Activated CD8-positive, alpha-beta T cell treated with anti-CD3 and anti-CD28 coated beads for 36 hours (primary cell): Measurements from ENCODE around the gene KMO. TPM values are rescaled to one million over a fixed set of nuclear protein-coding genes. Genes with fewer than 3 reads are reported as not detected.

Experiments
- ATAC-seq: fragments of 200-7000 bp; cut with Tn5 transposase; one replicate; pipeline ENCODE4 v1.10.0; 2021; ENCODE audit warnings: mild to moderate bottlenecking, moderate library complexity
- CTCF ChIA-PET: fragments of 350-600 bp; sonication (Branson Sonifier 250); formaldehyde crosslinking; loops from one replicate; lab custom pipeline; 2021; ENCODE audit warnings: antibody characterized with exemption; lab: Charles Lee
- POLR2A ChIA-PET: fragments of 350-600 bp; sonication (Branson Sonifier 250); formaldehyde crosslinking; loops from one replicate; lab custom pipeline; 2021; ENCODE audit warnings: antibody characterized with exemption; lab: Charles Lee
- DNase-seq: peaks from one replicate; pipeline ENCODE4 v3.0.0-alpha.2; 2020
- H3K27ac Mint-ChIP-seq: one replicate; pipeline ENCODE4 v1.8.0; 2021; ENCODE audit warnings: mild to moderate bottlenecking, mixed read lengths
- H3K27me3 Mint-ChIP-seq: one replicate; pipeline ENCODE4 v1.8.0; 2021; ENCODE audit warnings: mixed read lengths
- H3K36me3 Mint-ChIP-seq: one replicate; pipeline ENCODE4 v1.8.0; 2021; ENCODE audit warnings: low read depth, mixed read lengths
- H3K4me1 Mint-ChIP-seq: one replicate; pipeline ENCODE4 v1.8.0; 2021; ENCODE audit warnings: low read depth, mixed read lengths
- H3K4me3 Mint-ChIP-seq: one replicate; pipeline ENCODE4 v1.8.0; 2021; ENCODE audit warnings: mild to moderate bottlenecking, moderate library complexity, mixed read lengths
- H3K9me3 Mint-ChIP-seq: one replicate; pipeline ENCODE4 v1.8.0; 2021; ENCODE audit warnings: mixed read lengths
- CTCF ChIP-seq: fragments of 200-600 bp; IDR thresholded peaks from one replicate; pipeline ENCODE4 v1.8.0; 2022; ENCODE audit warnings: antibody characterized with exemption, mild to moderate bottlenecking
- intact Hi-C: fragments of 100-400 bp; cut with micrococcal nuclease; formaldehyde crosslinking; loops from one replicate; pipeline ENCODE4 v1.10.0; 2022
- total RNA-seq, 2 experiments: library from RNA; stranded (reverse); gene quantifications; one replicate each; pipeline ENCODE4 v1.2.3, GENCODE V29; 2021

The KMO gene
- total RNA-seq, 2 experiments from 2014 or later, result 0.18 TPM; not detected in 1

- ChIA-PET POLR2A (no interaction called here), CTCF (no interaction called here)
- DNase-seq, result no peak
- intact Hi-C loops, result no loop called here
- no peak overlapping the region for H3K4me3 Mint-ChIP-seq
- H3K27me3 Mint-ChIP-seq, result peaks cover 12% of the 10 kb centered on the region
- H3K4me1 Mint-ChIP-seq, result no peaks in the 10 kb centered on the region
- H3K9me3 Mint-ChIP-seq, result no peaks in the 10 kb centered on the region
- TF ChIP-seq CTCF, result no peak
- ATAC-seq, result no peak
- H3K36me3 Mint-ChIP-seq, result no peaks in the 10 kb centered on the region
- no peak overlapping the region for H3K27ac Mint-ChIP-seq
These were observed 37.7 kb downstream of the KMO start for GRCh38 chr1:241569848-241570247.

GRCh38 chr1:241574154-241574553 lies 42.0 kb downstream of the KMO start:
- peaks cover 12% of the 10 kb centered on the region for H3K9me3 Mint-ChIP-seq
- H3K27ac Mint-ChIP-seq, result no peak overlapping the region
- H3K4me3 Mint-ChIP-seq, result no peak overlapping the region
- intact Hi-C loops, result no loop called here
- no peak for DNase-seq
- TF ChIP-seq CTCF, result no peak
- ChIA-PET POLR2A (no interaction called here), CTCF (no interaction called here)
- ATAC-seq, result no peak
- peaks cover 2% of the 10 kb centered on the region for H3K36me3 Mint-ChIP-seq
- H3K27me3 Mint-ChIP-seq, result peaks cover 21% of the 10 kb centered on the region
- no peaks in the 10 kb centered on the region for H3K4me1 Mint-ChIP-seq

GRCh38 chr1:241579434-241579833 lies 47.3 kb downstream of the KMO start:
- CTCF ChIA-PET, result no interaction called here
- H3K27me3 Mint-ChIP-seq, result peaks cover 22% of the 10 kb centered on the region
- no peak for ATAC-seq

GRCh38 chr1:241582921-241583321 lies 50.7 kb downstream of the KMO start:
- ATAC-seq (no peak), DNase-seq (no peak)
- no peaks in the 10 kb centered on the region for H3K4me1 Mint-ChIP-seq
- peaks cover 6% of the 10 kb centered on the region for H3K9me3 Mint-ChIP-seq
- no peak overlapping the region for H3K4me3 Mint-ChIP-seq
- H3K36me3 Mint-ChIP-seq, result peaks cover 10% of the 10 kb centered on the region
- POLR2A ChIA-PET, result no interaction called here
- peaks cover 11% of the 10 kb centered on the region for H3K27me3 Mint-ChIP-seq
- intact Hi-C loops, result no loop called here
- TF ChIP-seq CTCF, result no peak
- H3K27ac Mint-ChIP-seq, result no peak overlapping the region
- CTCF ChIA-PET, result interaction anchor here (0.7 to 2.7 kb wide), 2 partner anchors 28 to 58 kb away, joined by 3 to 9 read pairs; no protein-coding TSS in a partner anchor

More at GRCh38 chr1:241579434-241579833, 47.3 kb downstream of the KMO start:
- no peak for DNase-seq
- Mint-ChIP-seq H3K9me3 (peaks cover 17% of the 10 kb centered on the region), H3K4me3 (no peak overlapping the region), H3K36me3 (peaks cover 10% of the 10 kb centered on the region), H3K4me1 (no peaks in the 10 kb centered on the region), H3K27ac (no peak overlapping the region)
- TF ChIP-seq CTCF, result no peak
- intact Hi-C loops, result no loop called here
- POLR2A ChIA-PET, result no interaction called here

- Mint-ChIP-seq H3K4me1 (peaks cover 8% of the 10 kb centered on the region), H3K36me3 (peaks cover 8% of the 10 kb centered on the region), H3K27me3 (peaks cover 7% of the 10 kb centered on the region)
These were observed 54.8 kb downstream of the KMO start for GRCh38 chr1:241586905-241587512.

More at GRCh38 chr1:241586905-241587512, 54.8 kb downstream of the KMO start:
- H3K27ac Mint-ChIP-seq, result no peak overlapping the region
- intact Hi-C loops, result no loop called here
- H3K4me3 Mint-ChIP-seq, result no peak overlapping the region
- ChIA-PET CTCF (no interaction called here), POLR2A (no interaction called here)
- H3K9me3 Mint-ChIP-seq, result peaks cover 6% of the 10 kb centered on the region
- DNase-seq, result no peak
- no peak for TF ChIP-seq CTCF
- ATAC-seq, result no peak
